GM18502 (cell line): ENCODE results near the gene DCLRE1C.
"Not testable (repeated sequence)": the region's sequence is repeated elsewhere in the genome, so short reads cannot be mapped to it uniquely, and the experiment has no call there.

ENCODE experiments used
- ATAC-seq: cut with Tn5 transposase; IDR thresholded peaks from one replicate; pipeline ENCODE4 v1.9.1; 2021; ENCODE audit warnings: mild to moderate bottlenecking; ENCODE audit not compliant: unreplicated experiment, poor library complexity

Gene DCLRE1C

GRCh38 chr10:14947268-14947667 is 6.6 kb downstream of the DCLRE1C start:
- ATAC-seq = no peak

DNA sequence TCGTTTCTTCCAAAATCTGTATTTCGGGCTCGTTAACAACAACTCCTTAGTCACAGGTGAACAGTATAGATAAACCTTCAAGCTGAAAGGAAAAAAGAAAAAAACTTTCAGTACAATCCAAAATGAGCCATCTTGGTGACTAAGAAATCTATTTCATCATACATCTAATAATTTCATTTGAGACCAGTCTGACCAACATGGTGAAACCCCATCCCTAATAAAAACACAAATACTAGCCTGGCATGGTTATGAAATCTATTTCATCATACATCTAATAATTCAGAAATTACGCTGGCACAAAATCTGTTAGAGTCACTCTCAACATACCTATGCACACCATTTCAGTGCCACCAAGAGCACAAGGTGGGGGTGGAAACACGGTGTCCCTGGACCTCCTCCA is 8.8 kb downstream of the DCLRE1C start:
- ATAC-seq = no peak

GRCh38 chr10:14942950-14943338 is 11.0 kb downstream of the DCLRE1C start:
- not testable (repeated sequence) for ATAC-seq

GRCh38 chr10:14942147-14942949 is 11.5 kb downstream of the DCLRE1C start:
- ATAC-seq = peak; percentile 80

DNA sequence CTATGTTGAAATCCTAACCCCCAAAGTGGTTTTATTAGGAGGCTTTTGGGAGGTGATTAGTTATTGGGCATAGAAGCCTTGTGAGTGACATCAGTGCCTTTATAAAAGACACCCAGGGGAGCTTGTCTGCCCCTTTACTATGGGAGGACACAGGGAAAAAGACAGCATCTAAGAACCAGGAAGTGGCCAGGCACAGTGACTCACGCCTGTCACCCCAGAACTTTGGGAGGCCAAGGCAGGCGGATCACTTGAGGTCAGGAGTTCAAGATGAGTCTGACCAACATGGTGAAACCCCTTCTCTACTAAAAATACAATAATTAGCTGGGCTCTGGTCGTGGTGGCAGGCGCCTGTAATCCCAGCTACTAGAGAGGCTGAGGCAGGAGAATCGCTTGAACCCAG is 14.9 kb downstream of the DCLRE1C start:
- not testable (repeated sequence) for ATAC-seq

DNA sequence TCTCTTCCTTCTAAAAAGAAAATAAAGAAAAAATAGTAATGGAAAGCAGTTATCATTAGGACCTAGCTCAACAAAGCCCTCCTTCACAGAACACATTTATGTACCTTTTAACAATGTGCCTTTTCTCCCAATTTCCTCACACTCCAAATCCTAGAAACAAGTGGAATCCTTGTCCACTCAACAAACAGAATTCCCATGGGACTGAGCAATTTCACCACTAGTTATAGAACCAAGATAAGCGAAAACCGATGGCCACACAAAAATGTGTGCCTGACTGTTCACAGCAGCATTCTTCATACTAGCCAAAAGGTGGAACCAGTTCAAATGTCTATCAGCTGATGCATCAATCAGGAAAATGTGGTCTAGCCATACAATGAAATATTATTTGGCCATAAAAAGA is 17.3 kb downstream of the DCLRE1C start:
- ATAC-seq = no peak

GRCh38 chr10:14930610-14931009 is 23.3 kb downstream of the DCLRE1C start:
- ATAC-seq = no peak

DNA sequence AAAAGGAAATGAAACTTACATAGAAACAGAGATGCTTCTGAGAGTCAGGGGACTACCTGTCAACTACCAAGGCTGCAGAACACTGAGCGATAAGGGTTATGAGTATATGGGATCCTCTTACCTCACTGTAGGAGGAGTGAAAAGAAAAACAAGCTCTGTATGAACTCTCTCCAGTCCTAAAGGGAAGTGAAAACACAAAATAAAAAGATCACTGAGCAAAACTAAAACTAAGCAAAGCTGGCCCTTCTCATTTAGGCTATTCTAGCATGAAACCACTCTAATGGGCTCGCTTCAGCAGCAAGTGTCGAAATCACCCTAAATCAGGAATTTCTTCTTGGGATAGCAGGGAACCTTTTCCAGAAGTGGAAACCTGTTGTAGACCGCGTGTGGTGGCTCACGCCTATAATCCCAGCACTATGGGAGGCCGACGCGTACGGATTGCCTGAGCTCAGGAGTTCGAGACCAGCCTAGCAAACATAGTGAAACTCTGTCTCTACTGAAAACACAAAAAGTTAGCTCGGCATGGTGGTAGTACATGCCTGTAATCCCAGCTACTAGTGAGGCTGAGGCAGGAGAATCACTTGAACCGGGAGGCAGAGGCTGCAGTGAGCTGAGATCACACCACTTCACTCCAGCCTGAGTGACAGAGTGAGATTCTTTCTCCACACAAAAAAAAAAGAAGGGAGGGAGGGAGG is 27.0 kb downstream of the DCLRE1C start:
- peak; percentile 98 for ATAC-seq

DNA sequence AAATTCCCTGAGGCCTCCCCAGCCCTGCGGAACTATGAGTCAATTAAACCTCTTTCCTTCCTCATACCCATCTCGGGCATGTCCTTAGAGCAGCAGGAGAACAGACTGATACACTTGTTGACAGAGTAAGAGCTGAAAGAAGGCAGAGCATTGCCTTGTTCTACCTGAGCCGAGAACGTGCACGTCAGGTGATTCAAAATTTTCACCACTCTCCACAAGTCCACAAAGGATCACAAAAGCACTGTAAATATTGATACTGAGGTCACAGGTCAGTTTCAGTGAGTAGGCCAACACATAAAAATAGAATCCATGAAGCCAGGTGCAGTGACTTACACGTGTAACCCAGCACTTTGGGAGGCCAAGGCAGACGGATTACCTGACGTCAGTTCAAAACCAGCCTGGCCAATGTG is 27.8 kb downstream of the DCLRE1C start:
- peak; percentile 17 for ATAC-seq

GRCh38 chr10:14925268-14925667 is 28.6 kb downstream of the DCLRE1C start:
- no peak for ATAC-seq

GRCh38 chr10:14924013-14924412 is 29.9 kb downstream of the DCLRE1C start:
- ATAC-seq = no peak

- ATAC-seq = peak; percentile 39
These were observed 34.9 kb downstream of the DCLRE1C start for GRCh38 chr10:14918964-14919363.

DNA sequence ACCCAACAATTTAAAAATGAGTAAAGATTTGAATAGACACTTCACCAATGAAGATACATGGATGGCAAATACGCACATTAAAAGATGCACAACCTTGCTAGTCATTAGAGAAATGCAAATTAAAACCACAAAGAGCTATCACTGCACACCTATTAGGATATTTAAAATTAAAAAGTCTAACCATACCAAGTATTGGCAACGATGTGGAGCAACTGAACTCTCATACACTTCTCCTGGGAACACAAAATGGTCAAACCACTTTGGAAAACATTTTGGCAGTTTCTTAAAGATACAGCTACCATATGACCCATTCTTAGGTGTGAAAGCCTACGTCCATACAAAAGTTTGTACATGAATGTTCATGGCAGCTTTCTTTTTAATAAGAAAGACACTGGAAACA is 36.1 kb downstream of the DCLRE1C start:
- ATAC-seq = no peak

DNA sequence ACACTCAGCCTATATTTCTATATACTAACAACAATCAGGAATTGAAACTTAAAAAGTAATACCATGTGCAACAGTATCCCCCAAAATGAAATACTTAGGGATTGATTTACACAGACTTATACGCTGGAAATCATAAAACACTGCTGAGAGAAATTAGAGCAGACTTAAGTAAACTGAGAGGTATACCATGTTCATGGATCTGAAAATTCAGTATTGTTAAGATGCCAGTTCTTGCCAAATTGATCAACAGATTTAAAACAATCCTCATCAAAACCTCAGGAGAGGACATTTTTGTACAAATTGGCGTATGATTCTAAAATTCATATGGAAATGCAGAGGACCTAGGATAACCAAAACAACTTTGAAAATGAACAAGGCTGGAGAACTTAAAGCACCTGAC is 37.3 kb downstream of the DCLRE1C start:
- ATAC-seq = no peak

DNA sequence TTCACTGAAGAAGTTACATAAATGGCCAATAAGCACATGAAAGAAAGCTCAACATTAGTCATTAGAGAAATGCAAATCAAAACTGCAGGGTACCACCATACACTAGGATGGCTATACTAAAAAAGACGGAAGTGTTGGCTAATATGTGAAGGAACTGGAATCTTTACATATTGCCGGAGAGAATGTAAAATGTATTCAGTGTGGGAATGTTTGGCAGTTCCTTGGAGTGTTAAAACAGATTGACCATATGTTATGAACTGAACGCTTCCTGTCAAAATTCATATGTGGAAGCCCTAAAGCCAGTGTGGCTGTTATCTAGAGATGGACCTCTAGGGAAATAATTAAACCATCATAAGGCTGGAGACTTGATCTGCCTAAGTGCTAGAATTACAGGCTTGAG is 42.1 kb downstream of the DCLRE1C start:
- no peak for ATAC-seq

- ATAC-seq = no peak
These were observed 42.9 kb downstream of the DCLRE1C start for GRCh38 chr10:14910953-14911352.

DNA sequence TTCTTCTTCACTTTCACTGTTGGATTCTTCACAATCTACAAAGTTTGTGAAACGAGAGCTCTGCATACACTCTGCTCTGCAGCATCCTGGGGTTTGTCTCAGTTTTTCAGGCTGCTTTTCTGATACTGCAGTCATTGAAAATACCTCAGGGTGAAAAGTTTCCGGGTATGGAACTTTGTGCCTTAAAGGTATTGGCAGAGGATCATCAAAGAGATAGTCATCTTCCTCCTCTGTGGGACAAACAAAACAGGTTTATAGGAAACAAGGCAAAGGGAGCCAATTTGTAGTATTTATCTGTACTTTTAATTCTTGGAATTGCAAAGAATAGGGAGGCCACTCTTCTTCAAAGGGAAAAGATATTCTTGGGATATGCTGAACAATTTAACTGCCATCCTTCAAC is 44.8 kb downstream of the DCLRE1C start:
- no peak for ATAC-seq

- ATAC-seq = not testable (repeated sequence)
These were observed 46.3 kb downstream of the DCLRE1C start for GRCh38 chr10:14907591-14907990.

DNA sequence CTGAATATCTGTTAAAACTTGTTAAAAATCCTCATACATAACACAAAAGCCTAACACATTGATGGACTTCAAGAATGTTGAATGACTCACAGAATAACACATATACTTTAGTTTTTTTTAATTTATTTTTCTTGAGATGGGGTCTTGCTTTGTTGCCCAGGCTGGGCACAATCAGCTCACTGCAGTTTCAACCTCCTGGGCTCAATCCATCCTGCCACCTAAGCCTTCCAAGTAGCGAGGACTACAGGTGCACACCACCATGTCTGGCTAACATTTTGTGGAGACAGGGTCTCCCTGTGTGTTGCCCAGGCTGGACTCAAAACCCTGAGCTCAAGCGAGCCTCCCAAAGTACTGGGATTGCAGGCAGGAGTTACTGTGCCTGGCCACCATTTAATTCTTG is 47.1 kb downstream of the DCLRE1C start:
- ATAC-seq = no peak

GRCh38 chr10:14905890-14906289 is 48.0 kb downstream of the DCLRE1C start:
- no peak for ATAC-seq

DNA sequence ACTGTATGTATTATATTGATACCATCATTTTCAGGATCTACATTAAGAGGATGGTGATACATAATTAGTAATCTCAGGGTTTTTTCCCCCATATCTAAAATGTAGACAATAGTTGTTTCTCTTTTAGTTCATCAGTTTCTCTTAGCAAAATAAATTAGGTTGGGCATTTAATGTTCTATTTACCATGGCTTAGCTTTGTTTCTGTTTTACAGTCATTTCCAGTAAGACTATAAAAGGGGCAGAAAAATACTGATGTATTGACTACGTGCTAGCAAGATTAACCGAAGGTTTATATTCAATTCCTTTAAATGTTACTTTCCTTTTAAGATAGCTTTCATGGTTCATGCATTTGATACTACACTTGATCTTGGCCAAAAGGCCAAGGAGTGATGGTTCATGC is 49.0 kb downstream of the DCLRE1C start:
- no peak for ATAC-seq

DNA sequence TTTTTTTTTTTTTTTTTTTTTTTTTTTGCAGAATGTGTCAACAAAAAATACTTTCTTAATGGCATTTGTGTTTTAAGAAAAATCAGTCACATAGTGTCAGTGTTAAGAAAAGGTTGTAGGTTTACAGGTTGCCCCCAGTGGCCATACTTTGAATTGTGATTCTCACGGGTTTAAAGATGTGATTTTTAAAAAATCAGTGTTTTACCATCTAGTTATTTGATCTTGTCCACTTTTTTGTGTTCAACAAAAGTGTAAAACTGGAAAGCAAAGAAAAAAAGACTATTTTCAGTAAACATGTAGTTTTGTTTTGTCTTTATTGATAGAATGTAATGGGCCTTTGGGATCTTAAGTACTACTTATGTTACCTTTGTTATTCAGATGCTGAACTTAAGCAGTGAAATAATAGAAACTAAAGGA is 49.6 kb downstream of the DCLRE1C start:
- no peak for ATAC-seq
